Measurements from ENCODE around the gene OPCML.

The OPCML gene

GRCh38 chr11:133072858-133073582 is 459.3 kb downstream of the OPCML start:
- no peak for DNase-seq (ENCODE audit: low spot score)

DNA sequence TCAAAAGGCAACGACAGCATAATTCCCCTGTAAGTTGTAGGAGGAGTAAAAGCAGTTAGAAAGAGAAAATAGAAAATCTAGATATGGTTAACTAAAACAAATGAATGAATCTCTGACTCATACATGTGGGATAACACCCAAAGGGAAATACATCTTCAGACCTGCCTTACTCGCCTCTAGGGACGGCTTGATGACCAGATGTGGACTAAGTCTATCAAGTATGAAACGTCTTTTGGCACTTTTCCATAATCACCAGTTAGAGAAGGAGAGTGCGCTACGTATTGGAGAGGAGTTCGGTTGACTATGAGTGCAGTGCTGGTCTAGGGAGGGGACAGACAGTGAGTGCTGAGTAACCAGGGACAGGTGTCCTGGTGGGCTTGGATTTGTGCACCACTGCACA is 459.9 kb downstream of the OPCML start:
- no peak for DNase-seq (ENCODE audit: low spot score)

- DNase-seq (ENCODE audit: low spot score): no peak
Observed at GRCh38 chr11:133070791-133071190, 461.5 kb downstream of the OPCML start.

DNA sequence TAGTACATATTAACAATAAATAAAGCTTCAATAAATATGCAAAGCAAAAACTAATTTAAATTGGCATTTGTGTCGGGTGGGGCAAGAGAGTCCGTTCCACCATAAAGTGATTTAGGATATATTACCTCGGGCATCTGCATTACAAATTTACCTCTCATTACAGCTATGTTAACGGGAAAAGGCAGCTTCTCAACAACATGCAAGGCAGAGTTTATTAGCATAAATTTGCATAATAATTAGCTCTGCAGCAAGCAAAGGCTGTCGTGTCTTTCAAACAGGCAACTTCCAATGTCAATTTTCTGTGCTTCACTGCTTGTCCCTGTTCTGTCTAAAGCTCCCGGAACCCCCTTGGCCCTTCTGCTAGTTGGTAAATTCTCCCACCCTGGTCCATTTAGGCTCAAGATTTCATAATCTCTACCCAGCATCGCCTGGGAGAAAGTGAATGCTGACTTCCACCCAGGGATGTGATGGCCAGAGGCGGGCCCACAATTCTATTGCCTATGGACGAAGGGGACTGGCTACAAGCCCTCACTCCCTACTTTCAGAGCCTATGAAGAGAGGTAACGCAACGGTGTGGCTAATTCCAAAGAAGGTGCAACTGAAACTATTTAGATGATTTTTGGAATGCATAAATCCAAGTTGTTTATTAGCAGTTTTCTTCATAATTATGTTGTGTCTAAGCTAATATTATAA is 462.1 kb downstream of the OPCML start:
- DNase-seq (ENCODE audit: low spot score): no peak

DNA sequence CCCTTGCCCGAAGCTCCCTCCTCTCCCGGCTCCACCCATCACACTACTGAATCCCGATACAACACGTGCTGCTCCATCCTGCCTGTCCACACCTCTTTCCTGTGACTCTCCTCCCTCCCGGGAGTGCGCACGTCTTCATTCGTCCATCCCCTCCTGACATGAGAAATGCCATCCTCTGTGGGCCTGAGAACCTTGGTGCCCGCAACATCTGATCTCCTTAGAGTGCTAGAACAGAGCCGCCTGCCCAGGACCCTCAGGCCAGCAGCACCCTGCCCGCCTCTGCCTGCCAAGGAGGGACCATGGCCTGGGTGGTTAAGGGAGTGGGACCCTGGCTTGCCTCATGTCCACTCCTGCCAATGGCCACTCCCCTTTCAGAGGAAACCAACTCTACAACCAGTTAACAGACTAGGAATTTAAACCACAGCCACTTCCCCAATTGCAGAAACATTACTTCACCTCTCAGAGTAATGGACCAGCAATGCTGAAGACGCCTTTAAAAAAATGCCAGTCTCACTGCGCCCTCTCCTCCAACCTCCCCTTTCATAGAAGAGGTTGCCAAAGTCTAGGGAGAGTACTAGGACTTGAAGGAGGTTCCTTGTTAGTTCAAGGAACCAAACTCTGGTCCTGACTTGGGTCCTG is 466.3 kb downstream of the OPCML start:
- DNase-seq (ENCODE audit: low spot score): no peak

DNA sequence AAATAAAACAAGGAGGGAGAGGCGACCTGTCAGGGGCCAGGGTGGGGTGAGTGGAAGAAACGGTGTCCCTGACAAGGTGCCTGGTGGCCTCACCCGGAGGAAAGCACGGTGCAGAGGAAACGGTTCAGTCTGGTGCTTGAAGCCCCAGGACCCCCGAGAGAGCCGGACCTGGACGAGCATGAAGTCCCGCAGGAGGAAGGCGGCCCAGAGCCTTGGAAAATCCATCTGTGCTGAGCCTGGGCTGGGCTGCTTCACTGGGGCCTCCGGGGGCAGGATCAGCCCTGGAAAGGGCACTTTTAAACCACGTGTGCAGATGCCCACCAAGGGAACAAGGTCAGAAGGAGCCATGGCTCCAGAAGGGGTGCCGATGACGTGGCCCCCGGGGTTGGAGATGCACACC is 467.3 kb downstream of the OPCML start:
- DNase-seq (ENCODE audit: low spot score): no peak

GRCh38 chr11:133064152-133064877 is 468.0 kb downstream of the OPCML start:
- no peak for DNase-seq (ENCODE audit: low spot score)

GRCh38 chr11:133058501-133058900 is 473.8 kb downstream of the OPCML start:
- no peak for DNase-seq (ENCODE audit: low spot score)

DNA sequence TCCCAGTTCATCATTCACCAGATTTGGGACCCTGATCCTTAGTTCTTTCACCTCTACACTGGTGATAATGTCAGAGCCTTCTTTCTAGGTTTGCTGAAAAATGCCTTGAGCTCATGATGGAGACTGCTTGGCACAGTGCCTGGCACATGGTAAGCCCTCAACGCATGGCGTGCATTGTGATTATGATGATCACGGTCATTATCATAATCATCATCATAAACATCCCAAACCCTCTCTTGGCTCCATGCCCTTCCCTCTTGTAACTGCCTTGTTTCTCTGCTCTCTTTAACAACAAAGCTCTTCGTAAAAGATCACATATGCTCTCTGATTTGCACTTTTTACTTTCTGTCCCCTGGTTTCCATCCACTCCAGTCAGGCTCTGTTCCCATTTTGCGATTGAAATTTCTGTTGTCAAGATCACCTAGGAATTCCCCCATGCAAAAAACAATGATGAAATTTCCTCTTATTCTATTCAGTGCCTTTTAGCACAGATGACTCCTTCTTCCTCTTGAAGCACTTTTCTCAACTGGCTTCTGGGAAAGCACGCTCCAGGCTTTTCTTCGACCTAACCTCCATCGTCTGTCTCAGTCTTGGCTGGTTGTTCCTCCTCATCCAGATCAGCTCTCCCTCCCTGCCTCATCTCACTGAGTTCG is 479.1 kb downstream of the OPCML start:
- DNase-seq (ENCODE audit: low spot score): no peak

DNA sequence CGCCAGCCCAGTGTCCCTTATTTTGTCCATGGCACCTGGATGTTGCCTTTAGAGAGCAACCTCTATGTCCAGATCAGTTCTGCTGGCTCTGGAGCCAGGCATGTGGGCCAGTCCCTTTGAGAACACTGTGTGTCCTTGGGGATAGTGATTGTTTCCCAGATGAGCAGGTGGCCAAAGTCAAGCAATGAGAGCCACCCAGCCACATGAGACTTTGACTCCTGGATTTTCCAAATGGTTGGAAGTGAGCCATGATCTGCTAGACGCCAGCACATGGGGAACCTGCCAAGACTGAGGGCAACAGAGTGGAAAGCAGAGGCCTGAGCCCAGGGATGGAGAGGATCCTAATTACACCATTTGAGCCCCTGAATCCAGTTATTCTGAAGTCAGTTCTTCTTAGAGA is 479.8 kb downstream of the OPCML start:
- no peak for DNase-seq (ENCODE audit: low spot score)

- no peak for DNase-seq (ENCODE audit: low spot score)
Observed at GRCh38 chr11:133049244-133050019, 482.9 kb downstream of the OPCML start.

- no peak for DNase-seq (ENCODE audit: low spot score)
Observed at GRCh38 chr11:133048270-133048669, 484.0 kb downstream of the OPCML start.

DNA sequence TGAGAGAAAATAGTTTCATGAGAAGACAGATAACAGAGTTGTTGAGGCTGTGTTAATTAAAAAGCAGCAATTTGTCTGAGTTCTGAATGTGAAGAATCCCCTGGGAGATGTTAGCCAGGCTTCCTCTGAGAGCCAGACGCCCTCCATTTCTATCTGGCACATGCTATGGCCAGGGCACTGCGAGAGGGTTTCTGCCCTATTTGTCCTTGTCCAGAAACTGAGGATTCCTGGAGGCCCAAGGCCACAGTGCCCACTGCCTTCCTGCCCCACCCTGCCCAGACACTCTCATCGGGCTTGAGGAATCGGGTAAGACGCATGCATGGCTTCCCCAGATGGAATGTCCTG is 484.6 kb downstream of the OPCML start:
- no peak for DNase-seq (ENCODE audit: low spot score)

GRCh38 chr11:133047036-133047770 is 485.1 kb downstream of the OPCML start:
- DNase-seq (ENCODE audit: low spot score): no peak

DNA sequence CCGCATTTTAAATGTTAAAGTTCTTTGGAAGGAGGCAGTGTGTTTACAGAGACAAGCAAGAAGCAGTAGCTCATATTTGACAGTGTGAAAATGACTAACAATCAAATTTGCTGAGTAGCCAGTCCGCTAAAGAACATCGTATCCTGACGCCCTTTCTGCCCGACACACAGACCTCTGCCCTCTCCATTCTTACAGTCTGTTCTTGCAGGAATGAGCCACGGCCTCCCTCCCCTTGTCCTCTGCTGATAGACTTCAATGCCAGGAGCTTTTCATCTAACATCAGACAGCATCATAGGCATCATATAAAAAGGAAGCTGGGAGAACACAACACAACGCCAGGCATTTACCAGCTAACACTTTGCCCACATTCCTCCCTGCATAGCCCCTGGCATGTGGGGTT is 486.0 kb downstream of the OPCML start:
- no peak for DNase-seq (ENCODE audit: low spot score)

- DNase-seq (ENCODE audit: low spot score): no peak
Observed at GRCh38 chr11:133041928-133042882, 490.1 kb downstream of the OPCML start.

- no peak for DNase-seq (ENCODE audit: low spot score)
Observed at GRCh38 chr11:133041181-133041580, 491.1 kb downstream of the OPCML start.

GRCh38 chr11:133040289-133040900 is 491.9 kb downstream of the OPCML start:
- DNase-seq (ENCODE audit: low spot score): no peak

DNA sequence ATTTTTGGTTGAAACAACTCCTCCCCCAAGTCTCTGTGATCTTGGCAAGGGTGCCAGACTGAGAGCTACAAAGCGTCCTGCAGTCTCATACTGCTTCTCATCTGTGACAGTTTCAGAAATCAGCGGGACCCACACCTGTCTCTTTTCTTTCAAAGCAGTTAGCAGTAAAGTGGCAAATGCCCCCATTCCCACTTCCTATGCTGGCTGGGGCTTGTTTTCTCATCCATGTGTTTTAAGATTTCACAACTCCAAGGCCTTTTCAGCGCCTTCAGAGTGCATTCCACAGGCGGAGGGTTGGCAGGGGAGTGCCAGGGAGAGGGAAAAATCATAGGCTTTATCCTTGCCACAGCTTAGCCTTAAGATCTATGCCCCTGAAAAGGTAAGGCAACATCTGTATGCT is 493.5 kb downstream of the OPCML start:
- no peak for DNase-seq (ENCODE audit: low spot score)
